ENCODE measurements around the gene KRTAP3-2. TPM values are rescaled to one million over a fixed set of nuclear protein-coding genes. Genes with fewer than 3 reads are reported as not detected.

The KRTAP3-2 gene
- total RNA-seq, 1 donor: not detected

- H3K4me3 ChIP-seq (ENCODE audit: low read depth, low read length): no peak overlapping the region
- DNase-seq (ENCODE audit: low read depth): no peak
- TF ChIP-seq, protein P1, sequence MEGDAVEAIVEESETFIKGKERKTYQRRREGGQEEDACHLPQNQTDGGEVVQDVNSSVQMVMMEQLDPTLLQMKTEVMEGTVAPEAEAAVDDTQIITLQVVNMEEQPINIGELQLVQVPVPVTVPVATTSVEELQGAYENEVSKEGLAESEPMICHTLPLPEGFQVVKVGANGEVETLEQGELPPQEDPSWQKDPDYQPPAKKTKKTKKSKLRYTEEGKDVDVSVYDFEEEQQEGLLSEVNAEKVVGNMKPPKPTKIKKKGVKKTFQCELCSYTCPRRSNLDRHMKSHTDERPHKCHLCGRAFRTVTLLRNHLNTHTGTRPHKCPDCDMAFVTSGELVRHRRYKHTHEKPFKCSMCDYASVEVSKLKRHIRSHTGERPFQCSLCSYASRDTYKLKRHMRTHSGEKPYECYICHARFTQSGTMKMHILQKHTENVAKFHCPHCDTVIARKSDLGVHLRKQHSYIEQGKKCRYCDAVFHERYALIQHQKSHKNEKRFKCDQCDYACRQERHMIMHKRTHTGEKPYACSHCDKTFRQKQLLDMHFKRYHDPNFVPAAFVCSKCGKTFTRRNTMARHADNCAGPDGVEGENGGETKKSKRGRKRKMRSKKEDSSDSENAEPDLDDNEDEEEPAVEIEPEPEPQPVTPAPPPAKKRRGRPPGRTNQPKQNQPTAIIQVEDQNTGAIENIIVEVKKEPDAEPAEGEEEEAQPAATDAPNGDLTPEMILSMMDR (IDR thresholded peaks at IDR 0.05; ENCODE audit: insufficient read depth, low read length): no peak
These were observed 17.0 kb upstream of the KRTAP3-2 start for GRCh38 chr17:41016578-41017215.

DNA sequence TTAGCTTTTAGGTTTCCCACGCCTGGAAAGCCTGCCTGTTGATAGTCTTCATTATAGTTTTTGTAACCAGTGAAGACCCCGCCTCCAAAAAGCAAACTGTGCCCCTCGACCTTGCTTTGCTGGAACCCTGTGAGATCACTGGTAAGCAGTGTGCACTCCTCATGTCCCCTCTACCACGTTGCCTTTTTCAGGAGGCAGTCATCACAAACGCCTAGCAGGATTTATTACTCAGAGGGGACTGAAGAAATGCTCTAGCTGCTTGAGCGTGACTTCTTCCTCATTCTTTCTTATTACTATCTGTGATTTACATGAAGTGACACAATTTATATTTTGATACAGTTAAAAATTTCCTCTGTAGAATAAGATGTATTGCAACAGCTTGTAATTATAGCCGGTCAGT lies 15.7 kb upstream of the KRTAP3-2 start:
- DNase-seq (ENCODE audit: low read depth): no peak
- TF ChIP-seq, protein P1 (IDR thresholded peaks at IDR 0.05; ENCODE audit: insufficient read depth, low read length): no peak
- H3K4me3 ChIP-seq (ENCODE audit: low read depth, low read length): no peak overlapping the region

DNA sequence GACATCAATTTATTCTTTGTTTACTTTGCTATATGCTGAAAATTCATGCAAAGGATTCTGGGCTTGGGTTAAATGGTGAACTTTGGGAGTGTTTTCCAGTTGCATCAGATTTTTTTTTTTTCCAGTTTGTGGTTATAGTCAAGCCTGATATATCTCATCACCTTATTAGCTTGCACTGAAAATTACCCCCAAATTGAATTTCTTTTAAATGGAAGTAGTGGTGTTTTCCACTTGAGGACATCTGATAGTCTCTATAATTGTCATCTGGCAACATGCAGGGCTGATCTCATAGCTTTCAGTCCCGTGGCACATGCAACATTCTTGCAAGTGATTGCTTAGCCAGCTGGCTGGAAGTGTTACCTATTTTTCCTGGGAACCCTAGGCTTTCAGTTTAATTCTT lies 13.9 kb upstream of the KRTAP3-2 start:
- TF ChIP-seq, protein P1 (IDR thresholded peaks at IDR 0.05; ENCODE audit: insufficient read depth, low read length): no peak
- no peak overlapping the region for H3K4me3 ChIP-seq (ENCODE audit: low read depth, low read length)
- peak; percentile 51 for DNase-seq (ENCODE audit: low read depth)

DNA sequence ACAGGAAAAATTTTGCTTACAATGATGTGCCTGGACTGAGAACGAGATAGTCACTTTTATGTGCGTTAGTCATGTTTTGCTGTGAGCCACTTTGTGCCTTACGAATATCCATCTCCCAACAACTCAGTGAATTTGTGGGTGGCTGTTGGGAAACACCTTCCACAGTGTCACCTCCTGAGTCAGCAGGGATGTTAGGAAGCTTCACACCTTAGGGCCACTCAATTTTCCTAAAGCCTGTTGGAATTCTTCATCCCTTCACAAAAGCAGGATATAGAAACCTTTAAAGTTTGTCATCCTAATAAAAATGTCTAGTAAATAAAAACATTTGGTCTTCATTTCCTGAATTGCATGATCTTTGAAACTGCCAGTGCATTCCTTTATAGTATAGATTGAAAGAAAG lies 13.5 kb upstream of the KRTAP3-2 start:
- no peak for DNase-seq (ENCODE audit: low read depth)
- TF ChIP-seq, protein P1 (IDR thresholded peaks at IDR 0.05; ENCODE audit: insufficient read depth, low read length): no peak
- H3K4me3 ChIP-seq (ENCODE audit: low read depth, low read length): no peak overlapping the region

DNA sequence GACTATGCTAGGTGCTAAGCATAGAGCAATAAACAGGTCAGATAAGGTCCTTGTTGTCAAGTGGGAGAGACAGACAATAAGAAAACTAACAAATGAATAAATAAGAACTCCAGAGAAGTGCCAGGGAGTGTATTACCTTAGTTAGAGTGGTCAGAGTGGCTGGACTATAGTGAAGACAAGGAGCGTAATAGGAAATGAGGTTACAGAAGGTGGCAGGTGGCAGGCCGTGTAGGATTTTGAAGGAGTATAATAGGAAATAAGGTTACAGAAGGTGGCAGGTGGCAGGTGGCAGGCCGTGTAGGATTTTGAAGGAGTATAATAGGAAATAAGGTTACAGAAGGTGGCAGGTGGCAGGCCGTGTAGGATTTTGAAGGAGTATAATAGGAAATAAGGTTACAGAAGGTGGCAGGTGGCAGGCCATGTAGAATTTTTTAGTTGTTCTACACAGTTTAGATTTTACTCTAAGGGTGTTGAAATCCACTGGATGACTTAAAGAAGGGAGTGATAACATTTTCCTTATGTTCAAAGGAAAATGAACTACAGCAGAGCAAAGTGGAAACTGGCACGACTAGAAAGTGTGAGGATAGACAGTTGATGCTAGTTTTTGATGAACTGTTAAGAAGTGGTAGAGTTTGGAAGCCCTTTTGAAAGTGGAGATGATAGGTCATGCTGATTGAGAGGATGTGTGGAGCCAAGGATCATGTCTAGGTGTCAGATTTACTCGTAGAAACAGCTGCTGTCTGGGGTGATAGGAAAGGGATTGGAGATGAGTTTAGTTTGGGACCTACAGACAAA lies 12.8 kb upstream of the KRTAP3-2 start:
- TF ChIP-seq, protein P1 (IDR thresholded peaks at IDR 0.05; ENCODE audit: insufficient read depth, low read length): no peak
- no peak overlapping the region for H3K4me3 ChIP-seq (ENCODE audit: low read depth, low read length)
- no peak for DNase-seq (ENCODE audit: low read depth)

- H3K4me3 ChIP-seq (ENCODE audit: low read depth, low read length): no peak overlapping the region
- TF ChIP-seq, protein P1 (IDR thresholded peaks at IDR 0.05; ENCODE audit: insufficient read depth, low read length): no peak
- DNase-seq (ENCODE audit: low read depth): peak; percentile 10
These were observed 10.7 kb upstream of the KRTAP3-2 start for GRCh38 chr17:41010441-41010840.

All from fibroblast of the aortic adventitia (primary cell).